GM13977 (cell line): ENCODE results near the gene JMJD8.

Experiments used
- DNase-seq: peaks from one replicate; pipeline ENCODE4 v3.0.0; 2012; ENCODE audit warnings: low spot score
- in situ Hi-C: fragments of 300-500 bp; cut with MboI; formaldehyde crosslinking; loops from one replicate; pipeline ENCODE4 v1.12.0; 2022; ENCODE audit warnings: low sequenced_read_pairs, low pct_unique_long_range_greater_than_20kb, mixed read lengths, inconsistent platforms; ENCODE audit not compliant: unreplicated experiment
- TF ChIP-seq, protein P1 (sequence below): IDR thresholded peaks from 2 replicates; pipeline ENCODE4 v1.5.1; 2012; ENCODE audit warnings: mild to moderate bottlenecking, control low read depth; ENCODE audit not compliant: insufficient read depth; ENCODE audit errors: extremely low read depth, missing control alignments

The JMJD8 gene

DNA sequence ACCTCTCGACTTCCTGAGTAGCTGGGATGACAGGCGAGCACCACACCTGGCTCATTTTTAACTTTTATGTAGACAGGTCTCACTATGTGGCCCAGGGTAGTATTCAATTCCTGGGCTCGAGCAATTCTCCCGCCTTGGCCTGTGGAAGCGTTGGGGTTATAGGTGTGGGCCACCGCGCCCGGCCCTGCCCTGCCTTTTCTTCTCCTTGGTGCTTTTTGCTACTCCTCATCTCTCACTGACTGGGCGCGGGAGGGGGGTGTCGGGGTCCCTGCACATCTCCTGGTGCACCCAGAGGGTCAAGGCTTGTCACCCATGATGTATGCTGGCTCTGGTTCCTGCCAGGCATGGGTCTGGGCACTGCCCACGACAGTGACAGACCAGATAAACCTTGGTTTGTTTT, 39.6 kb downstream of the JMJD8 start:
- DNase-seq = no peak
- in situ Hi-C loops = no loop called here
- TF ChIP-seq, protein P1, sequence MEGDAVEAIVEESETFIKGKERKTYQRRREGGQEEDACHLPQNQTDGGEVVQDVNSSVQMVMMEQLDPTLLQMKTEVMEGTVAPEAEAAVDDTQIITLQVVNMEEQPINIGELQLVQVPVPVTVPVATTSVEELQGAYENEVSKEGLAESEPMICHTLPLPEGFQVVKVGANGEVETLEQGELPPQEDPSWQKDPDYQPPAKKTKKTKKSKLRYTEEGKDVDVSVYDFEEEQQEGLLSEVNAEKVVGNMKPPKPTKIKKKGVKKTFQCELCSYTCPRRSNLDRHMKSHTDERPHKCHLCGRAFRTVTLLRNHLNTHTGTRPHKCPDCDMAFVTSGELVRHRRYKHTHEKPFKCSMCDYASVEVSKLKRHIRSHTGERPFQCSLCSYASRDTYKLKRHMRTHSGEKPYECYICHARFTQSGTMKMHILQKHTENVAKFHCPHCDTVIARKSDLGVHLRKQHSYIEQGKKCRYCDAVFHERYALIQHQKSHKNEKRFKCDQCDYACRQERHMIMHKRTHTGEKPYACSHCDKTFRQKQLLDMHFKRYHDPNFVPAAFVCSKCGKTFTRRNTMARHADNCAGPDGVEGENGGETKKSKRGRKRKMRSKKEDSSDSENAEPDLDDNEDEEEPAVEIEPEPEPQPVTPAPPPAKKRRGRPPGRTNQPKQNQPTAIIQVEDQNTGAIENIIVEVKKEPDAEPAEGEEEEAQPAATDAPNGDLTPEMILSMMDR = no peak

DNA sequence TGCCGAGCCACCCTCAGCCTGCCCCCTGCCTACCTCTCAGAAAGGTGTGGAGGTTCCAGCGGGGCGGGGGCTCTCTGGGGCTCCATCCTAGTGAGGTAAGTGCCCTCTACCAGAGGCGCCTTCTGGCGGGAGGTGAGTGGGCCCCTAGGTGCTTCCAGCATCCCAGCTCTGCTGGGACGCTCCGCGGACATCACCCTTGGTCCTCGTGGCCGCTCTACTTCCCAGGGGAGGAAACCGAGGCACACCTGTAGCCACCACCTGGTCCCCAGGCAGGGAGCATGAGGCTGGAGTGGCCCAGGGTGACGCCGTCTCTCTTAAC, 41.1 kb downstream of the JMJD8 start:
- TF ChIP-seq, protein P1 = no peak
- in situ Hi-C loops = no loop called here
- no peak for DNase-seq

DNA sequence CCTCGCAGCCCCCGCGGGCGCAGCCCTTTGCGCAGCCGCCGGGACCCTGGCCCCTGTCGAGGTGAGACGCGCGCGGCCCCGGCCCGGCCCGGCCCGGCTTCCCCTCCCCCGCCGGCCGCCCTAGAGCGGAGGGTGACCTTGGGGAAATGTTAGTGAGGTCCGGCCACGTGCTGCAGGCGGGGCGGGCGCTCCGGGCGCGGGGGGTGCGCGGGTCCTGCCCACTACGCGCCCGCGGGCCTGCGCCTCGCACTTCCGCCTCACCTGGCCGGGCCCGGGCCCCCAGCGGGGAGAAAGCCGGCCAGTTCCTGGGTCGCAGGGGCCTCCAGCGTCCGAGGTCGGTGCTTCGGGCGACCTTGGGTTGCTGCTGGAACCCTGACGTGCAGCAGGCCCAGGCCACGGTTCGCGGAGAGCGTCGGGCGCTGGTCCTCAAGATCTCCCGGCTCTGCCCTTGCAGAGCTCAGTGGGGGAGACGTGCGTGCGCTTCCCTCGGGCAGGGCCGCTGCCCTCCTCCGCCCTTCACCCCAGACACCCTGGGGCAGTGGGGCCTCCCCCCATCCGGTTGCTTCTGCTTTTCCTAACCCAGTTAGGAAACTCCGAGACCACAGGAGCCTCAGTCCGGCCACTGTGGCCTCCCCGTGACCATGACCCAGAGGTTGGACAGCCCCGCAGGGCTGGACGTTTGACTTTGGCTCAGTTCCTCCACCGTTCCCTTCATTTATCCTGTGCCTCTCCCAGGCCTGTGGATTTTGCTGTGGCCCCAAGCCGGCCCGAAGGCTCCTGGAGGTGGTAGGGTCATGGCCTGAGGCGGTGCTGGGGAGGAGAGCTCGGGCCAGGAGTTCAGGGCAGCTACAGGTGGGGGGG, 41.7 kb downstream of the JMJD8 start:
- in situ Hi-C loops = no loop called here
- TF ChIP-seq, protein P1 = no peak
- peak; percentile 84 for DNase-seq

DNA sequence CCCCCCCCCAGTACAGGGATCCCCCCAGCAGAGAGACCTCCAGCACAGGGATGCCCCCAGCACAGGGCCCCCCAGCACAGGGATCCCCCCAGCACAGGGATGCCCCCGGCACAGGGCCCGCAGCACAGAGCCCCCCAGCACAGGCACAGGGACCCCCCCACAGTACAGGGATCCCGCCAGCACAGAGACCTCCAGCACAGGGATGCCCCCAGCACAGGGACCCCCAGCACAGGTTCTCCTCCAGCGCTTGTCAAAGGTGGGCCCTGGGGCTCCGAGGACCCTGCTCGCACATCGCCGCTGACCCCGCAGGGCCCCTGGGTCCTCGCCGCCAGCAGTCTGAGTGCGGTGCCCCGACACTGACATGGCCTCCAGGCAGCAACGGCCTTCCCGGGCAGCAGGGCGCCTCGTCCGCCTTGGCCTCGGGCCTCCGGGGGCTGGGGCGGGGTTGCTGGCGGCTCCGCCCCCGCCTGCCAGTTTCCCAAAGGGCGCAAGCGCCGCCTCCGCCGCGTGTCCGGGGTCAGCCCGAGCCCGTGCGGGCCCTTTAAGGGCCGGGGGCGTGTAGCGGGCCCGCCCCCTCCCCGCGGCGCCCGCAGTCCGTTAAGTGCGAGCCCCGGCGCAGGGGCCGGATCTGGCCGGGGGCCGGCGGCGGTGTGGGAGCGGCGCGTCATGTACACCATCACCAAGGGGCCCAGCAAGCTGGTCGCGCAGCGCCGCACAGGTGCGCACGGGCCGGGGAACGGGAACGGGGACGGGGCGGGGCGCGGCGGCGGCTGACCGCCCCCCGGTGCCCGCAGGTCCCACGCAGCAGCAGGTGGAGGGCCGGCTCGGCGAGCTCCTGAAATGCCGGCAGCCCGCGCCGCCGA, 42.6 kb downstream of the JMJD8 start, which contains the start of gene MCRIP2:
TSS of gene MCRIP2 (plus strand) at position 503 of the 863 bp plus-strand sequence. CDS start at position 667, 164 bp downstream.
- in situ Hi-C loops = no loop called here
- TF ChIP-seq, protein P1 = no peak

DNA sequence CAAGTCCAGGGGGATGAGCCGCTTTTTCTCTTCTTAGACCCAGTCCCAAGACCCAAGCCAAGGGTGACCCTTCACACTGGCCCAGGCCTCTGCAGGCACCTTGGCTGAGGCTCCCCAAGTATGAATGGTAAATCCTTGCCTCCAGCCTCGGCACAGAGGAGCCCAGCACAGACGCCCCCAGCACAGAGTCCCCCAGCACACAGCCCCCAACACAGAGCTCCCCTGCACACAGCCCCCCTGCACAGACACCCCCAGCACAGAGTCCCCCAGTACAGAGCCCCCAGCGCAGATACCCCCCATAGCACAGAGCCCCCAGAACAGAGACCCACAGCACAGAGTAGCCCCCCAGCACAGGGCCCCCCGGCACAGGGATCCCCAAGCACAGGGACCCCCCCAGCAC, 43.5 kb downstream of the JMJD8 start:
- TF ChIP-seq, protein P1 = no peak
- DNase-seq = no peak
- in situ Hi-C loops = no loop called here

More for the DNA sequence above, 42.6 kb downstream of the JMJD8 start, which contains the start of gene MCRIP2:
- peak; percentile 96 for DNase-seq

DNA sequence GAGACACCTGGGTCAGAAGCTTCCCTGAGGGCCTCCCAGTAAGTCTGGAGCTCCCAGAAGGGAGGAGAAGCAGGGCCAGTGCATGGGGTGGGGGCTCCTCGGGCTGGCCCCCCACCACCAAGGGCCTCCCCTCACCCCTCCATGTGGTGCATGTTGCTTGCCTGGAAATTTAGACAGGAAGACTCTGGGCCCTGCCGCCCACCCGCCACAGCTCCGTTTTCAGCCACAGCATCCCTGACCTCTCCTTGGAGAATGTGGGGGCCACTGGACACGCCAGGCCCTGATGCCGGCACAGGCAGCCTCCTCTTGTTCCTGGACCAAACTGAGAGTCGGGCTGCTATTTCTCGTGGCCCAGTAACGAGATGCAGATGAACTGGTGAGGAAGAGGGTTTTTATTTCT, 45.3 kb downstream of the JMJD8 start:
- TF ChIP-seq, protein P1 = no peak

More for the DNA sequence above, 45.3 kb downstream of the JMJD8 start:
- DNase-seq = no peak
- in situ Hi-C loops = no loop called here
